Glomerular endothelial cell (primary cell): Measurements from ENCODE around the gene KCTD11. TPM values are rescaled to one million over a fixed set of nuclear protein-coding genes. Genes with fewer than 3 reads are reported as not detected.

Experiments used
- DNase-seq: peaks from one replicate; pipeline ENCODE4 v3.0.0-alpha.2; 2011; ENCODE audit warnings: low read depth, low spot score; ENCODE audit errors: extremely low read depth
- total RNA-seq: library from RNA; depleted of rRNA; stranded (reverse); fragments of >200 nt; gene quantifications from 2 replicates; pipeline ENCODE4 v1.2.3, GENCODE V29; 2015

Gene KCTD11
- total RNA-seq, 1 donor from 2014 or later = 8.5 TPM

DNA sequence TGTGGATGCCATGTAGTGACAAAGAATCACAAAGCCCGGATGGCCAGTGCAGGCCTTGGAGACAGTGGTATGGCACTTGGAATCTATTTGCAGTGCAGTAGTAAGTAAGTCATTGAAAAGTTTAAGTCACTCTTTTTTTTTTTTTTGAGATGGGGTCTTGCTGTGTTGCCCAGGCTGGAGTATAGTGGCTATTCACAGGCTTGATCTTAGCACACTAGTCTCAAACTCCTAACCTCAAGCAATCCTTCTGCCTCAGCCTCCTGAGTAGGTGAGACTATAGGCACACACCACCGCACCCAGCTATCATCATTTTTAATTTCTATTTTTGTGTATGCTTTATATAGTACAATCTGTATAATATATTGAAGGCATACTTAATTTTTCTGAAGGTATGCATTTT, 46.6 kb downstream of the KCTD11 start:
- DNase-seq = no peak

DNA sequence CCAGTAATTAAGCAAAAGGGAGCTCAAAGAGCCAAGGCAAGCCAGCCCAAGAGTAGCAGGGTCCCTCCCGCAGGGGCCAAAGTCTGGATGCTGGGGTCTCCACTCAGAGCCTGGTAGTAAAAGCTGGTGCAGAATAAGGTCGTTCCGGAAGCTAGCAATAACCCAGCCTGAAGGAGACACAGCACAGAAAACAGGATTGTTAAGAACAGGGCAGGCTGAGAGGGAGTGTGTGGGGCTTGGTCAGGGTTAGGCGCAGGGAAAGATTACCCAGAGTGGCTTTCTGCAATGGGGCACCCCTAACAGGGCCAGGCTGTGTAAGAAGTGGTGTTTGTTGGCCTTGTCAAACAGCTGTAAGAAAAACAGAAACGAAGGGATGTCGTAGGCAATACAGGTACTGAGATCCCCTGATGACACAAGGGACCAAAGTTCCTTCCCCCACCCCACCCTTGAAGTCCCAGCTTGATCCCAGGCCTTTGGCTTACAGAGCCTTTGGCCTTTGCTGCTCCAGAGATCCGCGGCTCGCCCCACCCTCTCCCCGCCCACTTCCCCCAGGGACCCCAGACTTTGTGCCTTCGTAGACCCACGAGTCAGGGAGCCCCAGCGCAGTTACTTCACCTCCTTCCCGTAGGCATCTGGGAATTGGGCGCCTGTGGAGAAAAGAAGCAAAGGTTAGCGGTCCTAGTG, 51.2 kb downstream of the KCTD11 start:
- DNase-seq = no peak

DNA sequence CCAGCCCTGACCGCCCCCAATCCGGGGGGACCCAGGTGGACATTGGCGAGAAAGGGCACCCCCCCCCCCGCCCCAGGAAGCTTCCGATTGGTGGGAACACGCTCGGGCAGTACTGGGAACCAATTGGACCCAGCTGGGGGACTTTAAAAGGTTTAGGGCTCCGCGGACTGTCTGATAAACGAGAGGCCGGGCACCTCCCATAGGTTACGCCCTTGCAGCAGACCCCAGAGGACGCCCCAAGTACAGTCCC, 51.7 kb downstream of the KCTD11 start:
- DNase-seq = no peak

DNA sequence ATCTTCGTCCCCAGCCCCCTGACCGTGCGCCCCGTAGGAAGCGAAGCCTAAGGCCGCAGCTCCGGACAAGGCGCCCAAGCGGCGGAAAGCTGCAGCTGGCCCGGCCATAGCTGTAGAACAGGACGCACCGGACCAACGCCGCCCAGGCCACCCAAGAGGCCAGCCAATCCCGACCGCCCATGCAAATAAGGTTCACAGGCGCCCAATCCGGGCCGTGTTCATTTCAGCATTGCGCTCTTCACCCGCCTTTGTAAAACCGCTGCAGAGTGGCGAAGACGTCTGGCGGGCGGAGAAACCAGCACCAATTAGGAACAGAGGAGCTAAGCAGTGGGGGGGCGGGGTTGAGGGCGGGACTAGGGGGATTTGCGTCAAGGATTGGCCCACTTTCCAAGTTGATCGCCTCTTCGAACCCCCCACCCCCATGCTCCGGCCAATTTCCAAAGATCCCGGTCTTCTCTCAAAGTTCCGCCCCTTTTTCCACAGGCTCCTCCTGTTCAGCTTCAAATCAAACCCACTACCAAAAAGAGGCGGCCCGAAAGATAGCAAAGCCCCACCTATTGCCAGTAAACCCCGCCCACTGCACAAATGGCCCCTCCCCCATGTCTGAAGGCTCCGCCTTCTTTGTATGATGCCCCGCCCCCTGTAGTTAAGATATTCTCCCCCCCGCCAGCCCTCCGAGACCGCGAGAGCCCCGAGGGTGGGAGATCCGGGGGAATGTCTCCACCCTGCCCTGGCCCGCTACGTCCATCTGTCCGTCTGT, 52.2 kb downstream of the KCTD11 start, which contains the start of gene TMEM256:
TMEM256 (minus strand) TSS at position 121 of the 760 bp plus-strand sequence; CDS start at position 108, 13 bp downstream.
- DNase-seq = peak; percentile 93

Other genes starting within 250 kb of the KCTD11 start
- gene ASGR2, start 237.3 kb upstream of the KCTD11 start, total RNA-seq = not detected in 2 replicates
- 2.6 and 5.4 TPM in 2 replicates for gene ASGR1, start 172.8 kb upstream of the KCTD11 start, total RNA-seq
- 10.8 and 22.3 TPM in 2 replicates for gene DLG4, start 132.3 kb upstream of the KCTD11 start, total RNA-seq
- gene ACADVL, start 132.2 kb upstream of the KCTD11 start, total RNA-seq = 252 and 369 TPM in 2 replicates
- gene DVL2, start 117.6 kb upstream of the KCTD11 start, total RNA-seq = 36.9 and 41.6 TPM in 2 replicates
- gene PHF23, start 112.7 kb upstream of the KCTD11 start, total RNA-seq = 42.9 and 53.0 TPM in 2 replicates
- 548 and 565 TPM in 2 replicates for gene GABARAP, start 109.7 kb upstream of the KCTD11 start, total RNA-seq
- gene CTDNEP1, start 100.4 kb upstream of the KCTD11 start, total RNA-seq = 55.4 and 73.5 TPM in 2 replicates
- gene ELP5, start 99.9 kb upstream of the KCTD11 start, total RNA-seq = 27.5 and 27.7 TPM in 2 replicates
- 1.9 and 2.1 TPM in 2 replicates for gene CLDN7, start 89.7 kb upstream of the KCTD11 start, total RNA-seq
- gene SLC2A4, start 70.4 kb upstream of the KCTD11 start, total RNA-seq = not detected in 2 replicates
- gene YBX2, start 57.5 kb upstream of the KCTD11 start, total RNA-seq = not detected in 2 replicates
- 432 and 433 TPM in 2 replicates for gene EIF5A, start 44.5 kb upstream of the KCTD11 start, total RNA-seq
- 48.2 and 64.6 TPM in 2 replicates for gene GPS2, start 36.8 kb upstream of the KCTD11 start, total RNA-seq
- 15.5 and 16.4 TPM in 2 replicates for gene NEURL4, start 22.8 kb upstream of the KCTD11 start, total RNA-seq
- gene ACAP1, start 15.6 kb upstream of the KCTD11 start, total RNA-seq = 53.1 TPM in 1 of 2 replicates, not detected in the other
- gene TMEM95, start 3.0 kb downstream of the KCTD11 start, total RNA-seq = not detected in 2 replicates
- gene TNK1, start 28.9 kb downstream of the KCTD11 start, total RNA-seq = 0.19 and 0.23 TPM in 2 replicates
- gene PLSCR3, start 42.4 kb downstream of the KCTD11 start, total RNA-seq = 74.1 and 82.8 TPM in 2 replicates
- gene TMEM256, start 51.9 kb downstream of the KCTD11 start, total RNA-seq = 56.7 and 73.7 TPM in 2 replicates
- gene NLGN2, start 55.7 kb downstream of the KCTD11 start, total RNA-seq = 15.7 and 21.7 TPM in 2 replicates
- gene SPEM1, start 68.2 kb downstream of the KCTD11 start, total RNA-seq = not detected in 2 replicates
- gene SPEM2, start 73.5 kb downstream of the KCTD11 start, total RNA-seq = not detected in 2 replicates
- gene SPEM3, start 76.7 kb downstream of the KCTD11 start, total RNA-seq = not detected in 2 replicates
- gene TMEM102, start 83.3 kb downstream of the KCTD11 start, total RNA-seq = 11.6 and 15.4 TPM in 2 replicates
- 0.44 and 0.88 TPM in 2 replicates for gene FGF11, start 87.3 kb downstream of the KCTD11 start, total RNA-seq
- 5.7 and 9.6 TPM in 2 replicates for gene CHRNB1, start 92.9 kb downstream of the KCTD11 start, total RNA-seq
- gene ZBTB4, start 127.5 kb downstream of the KCTD11 start, total RNA-seq = 41.8 and 43.9 TPM in 2 replicates
- gene SLC35G6, start 129.3 kb downstream of the KCTD11 start, total RNA-seq = not detected in 2 replicates
- gene POLR2A, start 132.2 kb downstream of the KCTD11 start, total RNA-seq = 81.5 and 124 TPM in 2 replicates
- 30.3 and 38.2 TPM in 2 replicates for gene TNFSF12, start 196.9 kb downstream of the KCTD11 start, total RNA-seq
- gene TNFSF13, start 206.6 kb downstream of the KCTD11 start, total RNA-seq = 1.5 and 6.7 TPM in 2 replicates
- 60.7 and 79.5 TPM in 2 replicates for gene SENP3, start 209.8 kb downstream of the KCTD11 start, total RNA-seq
- 4.1 and 8.8 TPM in 2 replicates for gene CD68, start 227.5 kb downstream of the KCTD11 start, total RNA-seq
- gene MPDU1, start 231.7 kb downstream of the KCTD11 start, total RNA-seq = 117 and 164 TPM in 2 replicates
- not detected in 2 replicates for gene SOX15, start 237.9 kb downstream of the KCTD11 start, total RNA-seq